CD4-positive, alpha-beta memory T cell (primary cell): ENCODE data around the gene MGST2. TPM values are rescaled to one million over a fixed set of nuclear protein-coding genes. Genes with fewer than 3 reads are reported as not detected.
"Not testable (repeated sequence)": the region's sequence is repeated elsewhere in the genome, so short reads cannot be mapped to it uniquely, and the experiment has no call there.

Source experiments
- CTCF ChIA-PET: fragments of 350-600 bp; sonication (Branson Sonifier 250); formaldehyde crosslinking; loops from one replicate; lab custom pipeline; 2021; ENCODE audit warnings: inconsistent platforms; ENCODE audit not compliant: partially characterized antibody; lab: Charles Lee
- POLR2A ChIA-PET: fragments of 350-600 bp; sonication (Branson Sonifier 250); formaldehyde crosslinking; loops from one replicate; lab custom pipeline; 2021; ENCODE audit not compliant: partially characterized antibody; lab: Charles Lee
- DNase-seq, 5 donors: peaks; one replicate each; pipeline versions ENCODE4 v3.0.0 to v3.0.0-alpha.2; 2020 to 2022; ENCODE audit warnings: mixed read lengths in 1 of 5
- H3K27ac ChIP-seq: one replicate; pipeline ENCODE4 v1.7.0; 2013; ENCODE audit warnings: low read depth, low read length
- H3K27me3 ChIP-seq: 2 replicates; pipeline ENCODE4 v1.7.0; 2013; ENCODE audit warnings: mild to moderate bottlenecking, low read length, moderate library complexity; ENCODE audit not compliant: insufficient read depth
- H3K36me3 ChIP-seq: 2 replicates; pipeline ENCODE4 v1.7.0; 2013; ENCODE audit warnings: mild to moderate bottlenecking, low read length, moderate library complexity; ENCODE audit not compliant: insufficient read depth
- H3K4me1 ChIP-seq: 2 replicates; pipeline ENCODE4 v1.7.0; 2013; ENCODE audit warnings: mild to moderate bottlenecking, low read length, moderate library complexity; ENCODE audit not compliant: insufficient read depth
- H3K4me3 ChIP-seq, 2 donors: one replicate each; pipeline ENCODE4 v1.7.0; 2013; ENCODE audit warnings: low read length in 2 of 2, mild to moderate bottlenecking in 1 of 2
- H3K9me3 ChIP-seq, 2 donors: one replicate each; pipeline ENCODE4 v1.7.0; 2013; ENCODE audit warnings: low read length in 2 of 2, control low read depth in 1 of 2; ENCODE audit not compliant: control insufficient read depth in 1 of 2
- H3K27ac Mint-ChIP-seq, 7 donors: one replicate each; pipeline ENCODE4 v1.8.0; 2020 to 2021; ENCODE audit warnings: mixed read lengths in 7 of 7, mild to moderate bottlenecking in 6 of 7, inconsistent platforms in 3 of 7, moderate library complexity in 3 of 7
- H3K27me3 Mint-ChIP-seq, 2 donors: one replicate each; pipeline ENCODE4 v1.8.0; 2020 to 2021; ENCODE audit warnings: mixed read lengths in 2 of 2
- H3K36me3 Mint-ChIP-seq, 2 donors: one replicate each; pipeline ENCODE4 v1.8.0; 2020 to 2021; ENCODE audit warnings: mixed read lengths in 2 of 2, inconsistent platforms in 1 of 2, mild to moderate bottlenecking in 1 of 2
- H3K4me1 Mint-ChIP-seq, 4 donors: one replicate each; pipeline ENCODE4 v1.8.0; 2020 to 2021; ENCODE audit warnings: mixed read lengths in 4 of 4, mild to moderate bottlenecking in 1 of 4
- H3K4me3 Mint-ChIP-seq, 8 donors: one replicate each; pipeline ENCODE4 v1.8.0; 2020 to 2021; ENCODE audit warnings: mixed read lengths in 8 of 8, mild to moderate bottlenecking in 7 of 8, moderate library complexity in 6 of 8, inconsistent platforms in 3 of 8
- H3K9me3 Mint-ChIP-seq, 8 donors: one replicate each; pipeline ENCODE4 v1.8.0; 2020 to 2021; ENCODE audit warnings: mixed read lengths in 8 of 8, mild to moderate bottlenecking in 5 of 8, inconsistent platforms in 3 of 8, moderate library complexity in 1 of 8
- intact Hi-C: fragments of 100-400 bp; cut with micrococcal nuclease; formaldehyde crosslinking; loops from one replicate; pipeline ENCODE4 v1.15.1; 2023
- polyA plus RNA-seq, 2 donors: library from polyadenylated mRNA; unstranded; fragments of 300-500 nt; fragmentation: Illumina TruSeq; gene quantifications; one replicate each; pipeline ENCODE4 v1.2.3, GENCODE V29; 2021
- total RNA-seq, 2 experiments: library from RNA; stranded (reverse); gene quantifications; one replicate each; pipeline ENCODE4 v1.2.3, GENCODE V29; 2021

MGST2 gene
- total and polyA plus RNA-seq, 4 experiments from 2014 or later = 1.0 to 26.2 (median 8.3) TPM

DNA sequence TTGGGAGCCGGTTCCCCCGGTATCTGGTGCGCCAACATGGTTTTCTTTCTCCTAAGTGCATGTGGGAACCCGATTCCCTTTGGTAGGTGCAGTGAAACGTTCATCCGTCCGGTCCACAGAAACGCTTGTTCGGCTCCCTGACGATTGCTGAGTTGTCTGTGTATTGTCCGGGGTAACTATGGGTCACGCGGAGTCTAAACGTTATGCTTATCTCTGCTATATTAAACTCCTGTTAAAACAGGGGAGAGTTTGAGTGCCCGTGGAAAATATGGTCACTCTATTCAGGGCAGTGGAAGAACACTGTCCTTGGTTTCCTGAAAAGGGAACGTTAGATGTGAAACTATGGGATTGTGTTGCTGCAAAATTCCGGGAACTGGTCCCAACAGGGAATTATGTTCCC, 32.4 kb upstream of the MGST2 start:
- Mint-ChIP-seq H3K27me3 (peaks cover 14 to 16% of the 10 kb centered on the region in 2 donors), H3K4me3 (no peak overlapping the region), H3K4me1 (no peaks in the 10 kb centered on the region), H3K36me3 (no peaks in the 10 kb centered on the region), H3K9me3 (peaks cover 0 to 20% (median 8%) of the 10 kb centered on the region in 8 donors), H3K27ac (peak overlapping the region in 1 of 7 donors; percentile 49)
- no peak for DNase-seq
- POLR2A ChIA-PET = no interaction called here
- no peaks in the 10 kb centered on the region for H3K4me1 ChIP-seq
- H3K27ac ChIP-seq = no peak overlapping the region
- no peaks in the 10 kb centered on the region for H3K27me3 ChIP-seq
- no peaks in the 10 kb centered on the region for H3K36me3 ChIP-seq
- no peaks in the 10 kb centered on the region for H3K9me3 ChIP-seq
- intact Hi-C loops = no loop called here
- CTCF ChIA-PET = no interaction called here
- H3K4me3 ChIP-seq = no peak overlapping the region

DNA sequence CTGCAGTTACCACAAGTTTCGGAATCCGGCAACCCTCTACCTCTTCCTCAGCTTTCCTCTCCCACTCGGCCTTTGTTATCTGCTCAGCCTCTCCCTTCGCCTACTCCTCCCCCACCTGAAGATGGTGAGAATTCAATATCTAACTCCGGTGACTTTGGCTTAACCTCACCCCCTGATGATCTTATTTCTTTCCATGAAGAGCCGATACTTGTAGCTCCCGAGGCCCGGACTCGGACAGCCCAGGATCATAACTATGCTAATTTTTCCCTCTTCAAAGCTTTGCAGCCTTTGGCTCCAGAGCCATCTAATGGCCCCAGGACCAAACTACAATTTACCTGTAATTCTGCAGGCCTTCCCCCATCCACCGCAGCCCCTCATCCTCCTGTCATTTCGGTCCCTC, 32.0 kb upstream of the MGST2 start:
- Mint-ChIP-seq H3K27ac (peak overlapping the region in 1 of 7 donors; percentile 49), H3K4me3 (no peak overlapping the region), H3K36me3 (no peaks in the 10 kb centered on the region), H3K4me1 (no peaks in the 10 kb centered on the region), H3K27me3 (peaks cover 14 to 16% of the 10 kb centered on the region in 2 donors), H3K9me3 (peaks cover 0 to 23% (median 11%) of the 10 kb centered on the region in 8 donors)
- POLR2A ChIA-PET = no interaction called here
- Histone ChIP-seq H3K36me3 (no peaks in the 10 kb centered on the region), H3K27ac (no peak overlapping the region), H3K4me3 (no peak overlapping the region), H3K9me3 (no peaks in the 10 kb centered on the region), H3K27me3 (no peaks in the 10 kb centered on the region), H3K4me1 (no peaks in the 10 kb centered on the region)
- intact Hi-C loops = no loop called here
- CTCF ChIA-PET = no interaction called here
- no peak for DNase-seq

DNA sequence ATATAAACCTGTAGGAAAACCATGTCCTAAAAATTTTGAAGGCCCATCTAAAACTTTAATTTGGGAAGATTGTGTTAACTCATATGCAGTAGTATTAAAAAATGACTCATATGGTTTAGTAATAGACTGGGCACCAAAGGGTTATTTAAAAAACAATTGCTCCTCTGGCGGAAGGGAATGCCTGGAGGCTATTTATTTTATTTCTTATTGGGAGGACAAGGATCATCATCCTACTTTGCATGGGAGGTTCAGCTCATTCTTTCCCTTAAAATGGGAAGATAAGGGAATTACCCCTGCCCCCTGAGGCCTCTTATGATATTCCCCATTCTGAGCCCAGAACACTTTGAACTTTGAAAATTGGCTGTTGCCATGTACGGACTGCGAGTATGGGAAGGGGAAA, 29.7 kb upstream of the MGST2 start:
- H3K4me1 Mint-ChIP-seq = no peaks in the 10 kb centered on the region
- no peak overlapping the region for H3K4me3 Mint-ChIP-seq
- Histone ChIP-seq H3K9me3 (no peaks in the 10 kb centered on the region), H3K4me3 (no peak overlapping the region), H3K27ac (no peak overlapping the region), H3K27me3 (no peaks in the 10 kb centered on the region), H3K36me3 (no peaks in the 10 kb centered on the region), H3K4me1 (no peaks in the 10 kb centered on the region)
- CTCF ChIA-PET = interaction anchor here (1.5 kb wide), 1 partner anchor 15 kb away, joined by 4 read pairs; no protein-coding TSS in a partner anchor
- POLR2A ChIA-PET = no interaction called here
- no peak overlapping the region for H3K27ac Mint-ChIP-seq
- no peak for DNase-seq
- intact Hi-C loops = no loop called here
- peaks cover 15 to 17% of the 10 kb centered on the region in 2 donors for H3K27me3 Mint-ChIP-seq
- no peaks in the 10 kb centered on the region for H3K36me3 Mint-ChIP-seq
- peaks cover 0 to 32% (median 21%) of the 10 kb centered on the region in 8 donors for H3K9me3 Mint-ChIP-seq

DNA sequence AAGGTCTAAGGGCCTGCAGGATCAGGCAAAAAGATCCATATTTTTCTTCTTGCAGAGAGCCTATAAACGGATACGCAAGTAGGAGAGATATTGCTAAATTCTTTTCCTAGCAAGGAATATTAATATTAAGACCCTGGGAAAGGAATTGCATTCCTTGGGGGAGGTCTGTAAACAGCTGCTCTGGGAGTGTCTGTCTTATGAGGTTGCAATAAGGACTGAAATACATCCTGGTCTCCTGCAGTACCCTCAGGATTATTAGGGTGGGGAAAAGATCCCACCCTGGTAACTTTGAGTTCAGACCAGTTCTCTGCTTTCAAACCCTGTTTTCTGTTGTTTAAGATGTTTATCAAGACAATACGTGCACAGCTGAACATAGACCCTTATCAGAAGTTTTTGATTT, 27.3 kb upstream of the MGST2 start:
- intact Hi-C loops, H3K4me3 Mint-ChIP-seq, H3K36me3 ChIP-seq, H3K9me3 ChIP-seq, H3K4me1 ChIP-seq, H3K27ac Mint-ChIP-seq, H3K27me3 ChIP-seq, H3K27ac ChIP-seq, DNase-seq, POLR2A ChIA-PET, CTCF ChIA-PET, H3K4me3 ChIP-seq, H3K36me3 Mint-ChIP-seq, H3K4me1 Mint-ChIP-seq: not testable (repeated sequence)
- peaks cover 13 to 17% of the 10 kb centered on the region in 2 donors for H3K27me3 Mint-ChIP-seq
- H3K9me3 Mint-ChIP-seq = peaks cover 0 to 32% (median 21%) of the 10 kb centered on the region in 8 donors

DNA sequence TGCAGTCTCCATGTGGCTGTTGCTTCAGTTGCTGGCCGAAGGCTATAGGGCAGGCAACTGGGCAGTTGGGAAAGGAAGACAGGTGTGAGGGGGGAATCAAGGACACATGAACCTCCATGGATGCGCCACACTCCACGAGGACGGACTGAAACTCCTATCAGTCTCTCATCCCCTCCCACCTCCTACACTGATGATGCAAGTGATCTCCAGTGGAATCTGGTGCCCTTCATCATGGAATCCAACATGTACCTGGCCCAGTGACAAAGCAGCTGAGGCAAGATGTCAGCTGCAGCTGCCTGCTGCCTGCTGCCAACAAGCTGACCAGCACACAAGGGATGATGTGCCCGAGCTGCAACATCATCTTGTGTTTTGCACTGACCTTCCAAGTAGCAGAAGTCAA, 26.0 kb upstream of the MGST2 start:
- Mint-ChIP-seq H3K4me3 (no peak overlapping the region), H3K27me3 (peaks cover 6 to 7% of the 10 kb centered on the region in 2 donors), H3K27ac (no peak overlapping the region), H3K4me1 (no peaks in the 10 kb centered on the region), H3K36me3 (no peaks in the 10 kb centered on the region), H3K9me3 (peaks cover 0 to 32% (median 21%) of the 10 kb centered on the region in 8 donors)
- Histone ChIP-seq H3K36me3 (no peaks in the 10 kb centered on the region), H3K27me3 (no peaks in the 10 kb centered on the region), H3K9me3 (no peaks in the 10 kb centered on the region), H3K4me1 (no peaks in the 10 kb centered on the region), H3K27ac (no peak overlapping the region), H3K4me3 (no peak overlapping the region)
- DNase-seq = no peak
- intact Hi-C loops = no loop called here
- CTCF ChIA-PET = interaction anchor here (1.1 to 1.5 kb wide), 2 partner anchors 8 to 17 kb away, joined by 3 to 5 read pairs; no protein-coding TSS in a partner anchor
- POLR2A ChIA-PET = no interaction called here

DNA sequence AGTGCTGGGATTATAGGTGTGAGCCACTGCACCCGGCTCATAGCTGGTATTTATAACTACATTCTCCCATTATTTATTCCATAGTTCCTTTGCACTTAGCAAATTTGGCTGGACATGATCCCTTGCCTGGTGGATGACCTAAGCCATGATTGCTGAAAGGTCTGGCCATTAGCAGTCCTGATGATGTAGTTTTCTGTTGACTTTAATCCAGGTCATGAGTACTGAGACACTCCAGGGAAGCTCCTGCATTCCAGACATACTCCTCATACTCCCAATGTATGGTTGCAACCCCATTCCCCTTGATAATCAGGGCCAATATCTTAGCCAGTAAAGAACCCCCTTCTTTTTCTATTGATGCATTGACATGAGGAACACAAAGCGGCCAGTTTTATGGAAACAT, 24.4 kb upstream of the MGST2 start:
- Mint-ChIP-seq H3K9me3 (peaks cover 0 to 31% (median 20%) of the 10 kb centered on the region in 8 donors), H3K4me3 (no peak overlapping the region), H3K27me3 (peaks cover 4 to 6% of the 10 kb centered on the region in 2 donors), H3K4me1 (no peaks in the 10 kb centered on the region), H3K36me3 (no peaks in the 10 kb centered on the region), H3K27ac (no peak overlapping the region)
- no peak overlapping the region for H3K27ac ChIP-seq
- no peaks in the 10 kb centered on the region for H3K4me1 ChIP-seq
- intact Hi-C loops = no loop called here
- ChIA-PET CTCF (interaction anchor here (3.0 kb wide), 1 partner anchor 15 kb away, joined by 11 read pairs; no protein-coding TSS in a partner anchor), POLR2A (no interaction called here)
- no peaks in the 10 kb centered on the region for H3K36me3 ChIP-seq
- H3K27me3 ChIP-seq = no peaks in the 10 kb centered on the region
- no peak for DNase-seq
- H3K4me3 ChIP-seq = no peak overlapping the region
- H3K9me3 ChIP-seq = no peaks in the 10 kb centered on the region

DNA sequence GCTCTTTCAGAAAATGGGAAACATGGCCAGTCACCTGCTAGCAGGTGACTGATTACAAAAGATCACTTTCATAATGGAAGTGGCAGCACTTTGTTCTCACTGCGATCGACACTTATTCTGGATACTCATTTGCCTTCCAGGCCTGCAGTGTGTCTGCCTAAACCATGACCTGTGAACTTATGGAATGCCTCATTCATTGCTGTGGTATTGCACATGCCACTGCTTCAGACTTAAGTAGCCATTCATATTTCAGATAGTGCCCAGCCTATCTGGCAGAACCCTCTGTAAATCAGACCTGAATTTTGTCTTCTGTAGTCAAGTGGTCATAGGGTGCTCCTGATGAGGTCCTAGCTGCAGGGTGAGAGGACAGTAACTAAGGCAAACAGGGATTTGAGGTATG, 23.3 kb upstream of the MGST2 start:
- H3K36me3 ChIP-seq = no peaks in the 10 kb centered on the region
- peaks cover 0 to 23% (median 16%) of the 10 kb centered on the region in 8 donors for H3K9me3 Mint-ChIP-seq
- POLR2A ChIA-PET = no interaction called here
- no peak overlapping the region for H3K4me3 Mint-ChIP-seq
- no peak overlapping the region for H3K4me3 ChIP-seq
- no peaks in the 10 kb centered on the region for H3K36me3 Mint-ChIP-seq
- no peak overlapping the region for H3K27ac Mint-ChIP-seq
- intact Hi-C loops = no loop called here
- no peaks in the 10 kb centered on the region for H3K9me3 ChIP-seq
- H3K27me3 Mint-ChIP-seq = peaks cover 3% of the 10 kb centered on the region in 2 donors
- H3K27me3 ChIP-seq = no peaks in the 10 kb centered on the region
- H3K27ac ChIP-seq = no peak overlapping the region
- H3K4me1 ChIP-seq = no peaks in the 10 kb centered on the region
- H3K4me1 Mint-ChIP-seq = no peaks in the 10 kb centered on the region
- DNase-seq = no peak
- CTCF ChIA-PET = interaction anchor here (1.3 to 3.0 kb wide), 2 partner anchors 14 to 37 kb away, joined by 4 to 11 read pairs; no protein-coding TSS in a partner anchor
